ENCODE results near the gene PGAP3.
A peak's percentile ranks its signal among the peaks of the same experiment; 100 is the strongest.

PGAP3 gene

GRCh38 chr17:39652587-39653315 is 35.1 kb downstream of the PGAP3 start:
- Mint-ChIP-seq H3K4me3 (no peak overlapping the region), H3K27ac (no peak overlapping the region), H3K27me3 (no peaks in the 10 kb centered on the region), H3K4me1 (ENCODE audit: low read depth) (peaks cover 43% of the 10 kb centered on the region), H3K36me3 (ENCODE audit: low read depth) (peaks cover 16% of the 10 kb centered on the region), H3K9me3 (no peaks in the 10 kb centered on the region)

GRCh38 chr17:39651923-39652586 is 35.8 kb downstream of the PGAP3 start:
- H3K27ac Mint-ChIP-seq: no peak overlapping the region
- H3K36me3 Mint-ChIP-seq (ENCODE audit: low read depth): peaks cover 16% of the 10 kb centered on the region
- no peaks in the 10 kb centered on the region for H3K27me3 Mint-ChIP-seq
- H3K4me3 Mint-ChIP-seq: no peak overlapping the region
- no peaks in the 10 kb centered on the region for H3K9me3 Mint-ChIP-seq
- peaks cover 43% of the 10 kb centered on the region for H3K4me1 Mint-ChIP-seq (ENCODE audit: low read depth)

GRCh38 chr17:39650121-39650579 is 37.7 kb downstream of the PGAP3 start:
- H3K9me3 Mint-ChIP-seq: no peaks in the 10 kb centered on the region
- H3K36me3 Mint-ChIP-seq (ENCODE audit: low read depth): peaks cover 15% of the 10 kb centered on the region
- no peak overlapping the region for H3K27ac Mint-ChIP-seq
- H3K4me3 Mint-ChIP-seq: no peak overlapping the region
- peaks cover 49% of the 10 kb centered on the region for H3K4me1 Mint-ChIP-seq (ENCODE audit: low read depth)
- no peaks in the 10 kb centered on the region for H3K27me3 Mint-ChIP-seq

- Mint-ChIP-seq H3K27ac (no peak overlapping the region), H3K4me3 (no peak overlapping the region), H3K9me3 (no peaks in the 10 kb centered on the region), H3K4me1 (ENCODE audit: low read depth) (peaks cover 52% of the 10 kb centered on the region), H3K36me3 (ENCODE audit: low read depth) (peaks cover 13% of the 10 kb centered on the region), H3K27me3 (no peaks in the 10 kb centered on the region)
Measured at GRCh38 chr17:39648616-39649366, 39.1 kb downstream of the PGAP3 start.

- Mint-ChIP-seq H3K9me3 (no peaks in the 10 kb centered on the region), H3K4me3 (no peak overlapping the region), H3K27me3 (no peaks in the 10 kb centered on the region), H3K36me3 (ENCODE audit: low read depth) (peaks cover 13% of the 10 kb centered on the region), H3K4me1 (ENCODE audit: low read depth) (peaks cover 62% of the 10 kb centered on the region), H3K27ac (no peak overlapping the region)
Measured at GRCh38 chr17:39647256-39647655, 40.6 kb downstream of the PGAP3 start.

- Mint-ChIP-seq H3K4me1 (ENCODE audit: low read depth) (peaks cover 77% of the 10 kb centered on the region), H3K4me3 (no peak overlapping the region), H3K9me3 (no peaks in the 10 kb centered on the region), H3K27me3 (no peaks in the 10 kb centered on the region), H3K36me3 (ENCODE audit: low read depth) (peaks cover 8% of the 10 kb centered on the region), H3K27ac (peak overlapping the region; percentile 8)
Measured at GRCh38 chr17:39643271-39643670, 44.6 kb downstream of the PGAP3 start.

GRCh38 chr17:39642291-39643074 is 45.4 kb downstream of the PGAP3 start:
- H3K4me3 Mint-ChIP-seq: no peak overlapping the region
- peak overlapping the region; percentile 1 for H3K27ac Mint-ChIP-seq
- H3K4me1 Mint-ChIP-seq (ENCODE audit: low read depth): peaks cover 84% of the 10 kb centered on the region
- H3K36me3 Mint-ChIP-seq (ENCODE audit: low read depth): peaks cover 8% of the 10 kb centered on the region
- H3K9me3 Mint-ChIP-seq: no peaks in the 10 kb centered on the region
- H3K27me3 Mint-ChIP-seq: no peaks in the 10 kb centered on the region

GRCh38 chr17:39641883-39642282 is 46.0 kb downstream of the PGAP3 start:
- Mint-ChIP-seq H3K4me1 (ENCODE audit: low read depth) (peaks cover 84% of the 10 kb centered on the region), H3K9me3 (no peaks in the 10 kb centered on the region), H3K27me3 (no peaks in the 10 kb centered on the region), H3K27ac (no peak overlapping the region), H3K4me3 (no peak overlapping the region), H3K36me3 (ENCODE audit: low read depth) (peaks cover 8% of the 10 kb centered on the region)

GRCh38 chr17:39641097-39641496 is 46.8 kb downstream of the PGAP3 start:
- H3K4me3 Mint-ChIP-seq: no peak overlapping the region
- no peaks in the 10 kb centered on the region for H3K9me3 Mint-ChIP-seq
- H3K4me1 Mint-ChIP-seq (ENCODE audit: low read depth): peaks cover 85% of the 10 kb centered on the region
- H3K36me3 Mint-ChIP-seq (ENCODE audit: low read depth): peaks cover 8% of the 10 kb centered on the region
- no peaks in the 10 kb centered on the region for H3K27me3 Mint-ChIP-seq
- no peak overlapping the region for H3K27ac Mint-ChIP-seq

GRCh38 chr17:39640591-39641031 is 47.2 kb downstream of the PGAP3 start:
- Mint-ChIP-seq H3K9me3 (no peaks in the 10 kb centered on the region), H3K27me3 (no peaks in the 10 kb centered on the region), H3K36me3 (ENCODE audit: low read depth) (peaks cover 8% of the 10 kb centered on the region), H3K4me1 (ENCODE audit: low read depth) (peaks cover 85% of the 10 kb centered on the region), H3K27ac (peak overlapping the region; percentile 38), H3K4me3 (no peak overlapping the region)

GRCh38 chr17:39639566-39640458 is 48.0 kb downstream of the PGAP3 start:
- Mint-ChIP-seq H3K4me1 (ENCODE audit: low read depth) (peaks cover 77% of the 10 kb centered on the region), H3K4me3 (peak overlapping the region; percentile 19), H3K27me3 (no peaks in the 10 kb centered on the region), H3K27ac (peak overlapping the region; percentile 29), H3K36me3 (ENCODE audit: low read depth) (peaks cover under 1% of the 10 kb centered on the region), H3K9me3 (no peaks in the 10 kb centered on the region)

- peak overlapping the region; percentile 19 for H3K4me3 Mint-ChIP-seq
- H3K27me3 Mint-ChIP-seq: no peaks in the 10 kb centered on the region
- no peaks in the 10 kb centered on the region for H3K9me3 Mint-ChIP-seq
- peaks cover 72% of the 10 kb centered on the region for H3K4me1 Mint-ChIP-seq (ENCODE audit: low read depth)
- H3K27ac Mint-ChIP-seq: no peak overlapping the region
- no peaks in the 10 kb centered on the region for H3K36me3 Mint-ChIP-seq (ENCODE audit: low read depth)
Measured at GRCh38 chr17:39639043-39639442, 48.8 kb downstream of the PGAP3 start.

- Mint-ChIP-seq H3K4me1 (ENCODE audit: low read depth) (peaks cover 64% of the 10 kb centered on the region), H3K36me3 (ENCODE audit: low read depth) (no peaks in the 10 kb centered on the region), H3K27ac (no peak overlapping the region), H3K4me3 (peak overlapping the region; percentile 91), H3K27me3 (no peaks in the 10 kb centered on the region), H3K9me3 (no peaks in the 10 kb centered on the region)
Measured at GRCh38 chr17:39638317-39638716, 49.5 kb downstream of the PGAP3 start.

Measured in stimulated activated naive CD8-positive, alpha-beta T cell treated with anti-CD3 and anti-CD28 coated beads, Interleukin-15, Interleukin-2, amounts not matched to agents 100 ng/mL and 50 ng/mL, for 24 hours (primary cell).